Ishikawa (cell line): ENCODE results near the gene DICER1.

ENCODE experiments used
- CEBPB ChIP-seq: IDR thresholded peaks from 2 replicates; pipeline ENCODE4 v1.6.1; 2012
- CREB1 ChIP-seq: IDR thresholded peaks from 2 replicates; pipeline ENCODE4 v1.6.1; 2012; ENCODE audit warnings: low read depth
- EGR1 ChIP-seq: IDR thresholded peaks from 2 replicates; pipeline ENCODE4 v1.6.1; 2012
- EP300 ChIP-seq: IDR thresholded peaks from 2 replicates; pipeline ENCODE4 v1.6.1; 2012; ENCODE audit warnings: borderline replicate concordance
- FOXM1 ChIP-seq: IDR thresholded peaks from 2 replicates; pipeline ENCODE4 v1.6.1; 2012; ENCODE audit warnings: low read depth, borderline replicate concordance
- MAX ChIP-seq: IDR thresholded peaks from 2 replicates; pipeline ENCODE4 v1.6.1; 2012
- NFIC ChIP-seq: IDR thresholded peaks from 2 replicates; pipeline ENCODE4 v1.6.1; 2012
- RAD21 ChIP-seq: IDR thresholded peaks from 2 replicates; pipeline ENCODE4 v1.6.1; 2012; ENCODE audit warnings: low read depth
- REST ChIP-seq: IDR thresholded peaks from 2 replicates; pipeline ENCODE4 v1.6.1; 2012; ENCODE audit warnings: low read depth, mild to moderate bottlenecking
- TAF1 ChIP-seq: IDR thresholded peaks from 2 replicates; pipeline ENCODE4 v1.6.1; 2012; ENCODE audit warnings: low read depth, mild to moderate bottlenecking
- TCF12 ChIP-seq: IDR thresholded peaks from 2 replicates; pipeline ENCODE4 v1.6.1; 2012; ENCODE audit warnings: low read depth
- TEAD4 ChIP-seq: IDR thresholded peaks from 2 replicates; pipeline ENCODE4 v1.6.1; 2012
- USF1 ChIP-seq: IDR thresholded peaks from 2 replicates; pipeline ENCODE4 v1.6.1; 2012
- YY1 ChIP-seq: IDR thresholded peaks from 2 replicates; pipeline ENCODE4 v1.6.1; 2012; ENCODE audit warnings: low read depth
- ZBTB7A ChIP-seq: IDR thresholded peaks from 2 replicates; pipeline ENCODE4 v1.6.1; 2012; ENCODE audit warnings: low read depth

The DICER1 gene

GRCh38 chr14:95043314-95043713 is 114.0 kb downstream of the DICER1 start:
- no peak for TF ChIP-seq YY1
- no peak for TF ChIP-seq TEAD4
- TF ChIP-seq USF1, result no peak
- no peak for TF ChIP-seq NFIC
- no peak for TF ChIP-seq ZBTB7A
- no peak for TF ChIP-seq MAX
- no peak for TF ChIP-seq CEBPB
- TF ChIP-seq CREB1, result no peak
- no peak for TF ChIP-seq RAD21
- no peak for TF ChIP-seq FOXM1
- TF ChIP-seq TCF12, result no peak
- TF ChIP-seq EGR1, result no peak
- no peak for TF ChIP-seq REST
- no peak for TF ChIP-seq EP300
- TF ChIP-seq TAF1, result no peak

- TF ChIP-seq CREB1 (no peak), TEAD4 (no peak), ZBTB7A (no peak), EGR1 (no peak), YY1 (no peak)
These were observed 115.8 kb downstream of the DICER1 start for GRCh38 chr14:95041477-95042020.

GRCh38 chr14:95040708-95041476 is 116.4 kb downstream of the DICER1 start:
- TF ChIP-seq FOXM1 (no peak), TEAD4 (no peak), RAD21 (no peak), USF1 (no peak), YY1 (no peak), NFIC (no peak), TCF12 (no peak), EGR1 (no peak), ZBTB7A (no peak), CEBPB (no peak), TAF1 (no peak)

GRCh38 chr14:95039993-95040348 is 117.4 kb downstream of the DICER1 start:
- TF ChIP-seq TAF1, result no peak
- TF ChIP-seq EP300, result no peak

- TF ChIP-seq EGR1 (no peak), YY1 (no peak), TEAD4 (no peak), MAX (no peak), CREB1 (no peak), FOXM1 (no peak), USF1 (no peak), EP300 (no peak), RAD21 (no peak), TAF1 (no peak), REST (no peak), NFIC (no peak), CEBPB (no peak), TCF12 (no peak), ZBTB7A (no peak)
These were observed 117.9 kb downstream of the DICER1 start for GRCh38 chr14:95039259-95039992.
